ENCODE measurements around the gene TLE7. TPM values are rescaled to one million over a fixed set of nuclear protein-coding genes. Genes with fewer than 3 reads are reported as not detected.

The TLE7 gene
- total RNA-seq: not detected in 2 replicates

GRCh38 chr16:71442051-71442440 is at the start of gene TLE7:
Gene TLE7 (minus strand): TSS chr16:71442054. CDS start chr16:71433324, 8,730 bp downstream.

GRCh38 chr16:71489122-71489521 is 47.3 kb upstream of the TLE7 start, which contains the start of gene ZNF19:
Gene ZNF19 (minus strand): TSS chr16:71489324. CDS start chr16:71482114, 7,210 bp downstream.

GRCh38 chr16:71461686-71462648 is 20.1 kb upstream of the TLE7 start, which contains the start of gene ZNF23:
Gene ZNF23 (minus strand): TSS chr16:71462247. CDS start chr16:71456796, 5,451 bp downstream.

Other genes with a start within 250 kb of the TLE7 start
- under 0.01 and 1.8 TPM in 2 replicates for gene HYDIN, start 211.3 kb downstream of the TLE7 start, total RNA-seq
- 19.1 and 28.2 TPM in 2 replicates for gene CMTR2, start 152.7 kb downstream of the TLE7 start, total RNA-seq
- gene CALB2, start 83.3 kb downstream of the TLE7 start, total RNA-seq: not detected in 2 replicates
- 6.2 and 7.2 TPM in 2 replicates for gene ZNF23, start 20.2 kb upstream of the TLE7 start, total RNA-seq
- 2.5 and 3.7 TPM in 2 replicates for gene ZNF19, start 47.3 kb upstream of the TLE7 start, total RNA-seq
- gene CHST4, start 84.4 kb upstream of the TLE7 start, total RNA-seq: under 0.01 TPM in 1 of 2 replicates, not detected in the other
- gene TAT, start 135.0 kb upstream of the TLE7 start, total RNA-seq: not detected in 2 replicates
- not detected in 2 replicates for gene MARVELD3, start 184.1 kb upstream of the TLE7 start, total RNA-seq